Stomach (tissue), 19 donors: ENCODE data around the gene CENPP. TPM values are rescaled to one million over a fixed set of nuclear protein-coding genes. Genes with fewer than 3 reads are reported as not detected.
A peak's percentile ranks its signal among the peaks of the same experiment; 100 is the strongest.

Source experiments
- DNase-seq, 2 donors: peaks; one replicate each; pipeline versions ENCODE4 v3.0.0 to v3.0.0-alpha.2; 2013 to 2019
- H3K27ac ChIP-seq, 5 donors: fragments of 200-600 bp in 4 of 5; sonication (generic) in 4 of 5; one replicate each; pipeline ENCODE4 v1.5.1; 2013 to 2019; ENCODE audit warnings: mild to moderate bottlenecking in 1 of 5, moderate library complexity in 1 of 5
- H3K27me3 ChIP-seq, 3 donors: fragments of 200-600 bp; sonication (generic); one replicate each; pipeline ENCODE4 v1.5.1; 2017 to 2019; ENCODE audit warnings: mixed run types in 1 of 3
- H3K36me3 ChIP-seq, 4 donors: fragments of 200-600 bp; sonication (generic); 1 replicate in 3 of 4; 2 replicates in 1 of 4; pipeline ENCODE4 v1.5.1; 2016 to 2019
- H3K4me1 ChIP-seq, 4 donors: fragments of 200-600 bp; sonication (generic); one replicate each; pipeline ENCODE4 v1.5.1; 2016 to 2019
- H3K4me3 ChIP-seq, 4 donors: fragments of 200-600 bp; sonication (generic) in 3 of 4; one replicate each; pipeline ENCODE4 v1.5.1; 2016 to 2019; ENCODE audit warnings: mild to moderate bottlenecking in 1 of 4
- H3K9me3 ChIP-seq, 4 donors: fragments of 200-600 bp; sonication (generic); one replicate each; pipeline ENCODE4 v1.5.1; 2016 to 2019
- CTCF ChIP-seq, 7 experiments: fragments of 450-650 bp in 4 of 7; fragments of 200-600 bp in 3 of 7; sonication (generic) in 3 of 7; IDR thresholded peaks; one replicate each; pipeline ENCODE4 v1.5.1; 2016 to 2019; ENCODE audit warnings: antibody characterized with exemption in 7 of 7, control low read depth in 2 of 7, mild to moderate bottlenecking in 1 of 7
- EP300 ChIP-seq: sonication (generic); formaldehyde crosslinking; IDR thresholded peaks from one replicate; pipeline ENCODE4 v1.6.1; 2017; ENCODE audit warnings: antibody characterized with exemption
- POLR2A ChIP-seq, 4 donors: fragments of 450-650 bp; IDR thresholded peaks; one replicate each; pipeline ENCODE4 v1.6.1; 2016; ENCODE audit warnings: antibody characterized with exemption in 4 of 4, control low read depth in 2 of 4, mild to moderate bottlenecking in 1 of 4, moderate library complexity in 1 of 4
- POLR2AphosphoS5 ChIP-seq, 3 donors: sonication (generic); formaldehyde crosslinking; IDR thresholded peaks; one replicate each; pipeline ENCODE4 v1.6.1; 2016; ENCODE audit warnings: antibody characterized with exemption in 3 of 3
- WGBS, 5 donors: extraction: QIAGEN DNeasy Blood & Tissue Kit in 3 of 5; methylation state at CpG; one replicate each; pipeline versions ENCODE4 v1.1.5 to v1.1.7; 2013 to 2018; 5-methylcytosine and 5-hydroxymethylcytosine counted together
- intact Hi-C: fragments of 100-400 bp; cut with DNase I; formaldehyde crosslinking; loops from one replicate; pipeline ENCODE4 v1.15.1; 2023; ENCODE audit warnings: low total_unique reads
- long read RNA-seq, 10 donors: transcript quantifications; one replicate each; lab custom pipeline, GENCODE V29; 2026
- polyA plus RNA-seq, 3 donors: library from polyadenylated mRNA; stranded (reverse); fragments of 200-250 nt; gene quantifications; one replicate each; pipeline ENCODE4 v1.2.3, GENCODE V29; 2013
- total RNA-seq, 5 donors: library from RNA; depleted of rRNA; stranded (reverse); fragments of >200 nt; gene quantifications; one replicate each; pipeline versions ENCODE4 v1.1.0 to v1.2.3, GENCODE V29; 2014 to 2016
- donor health status: healthy with polysubstance abuse.
- donor health status: Bipolar disorder and iron deficiency.
- donor health status: healthy.

Gene CENPP
- total RNA-seq (10 to 100 TPM in 2 of 5 donors, 1 to 10 TPM in 3; 1.3 to 37.9 (median 6.4) TPM), polyA plus RNA-seq (1 to 10 TPM; 1.4 to 2.9 (median 2.4) TPM)
- long read RNA-seq, donor 1: 0 reads
- long read RNA-seq, donor 2: 0 reads
- long read RNA-seq, donor 3, partial matches to known transcripts: 0 of 29 reads
- long read RNA-seq, donor 3, other reads (novel, unspliced or antisense): 28 of 29 reads
- long read RNA-seq, donor 4: 0 reads
- long read RNA-seq, donor 5, partial matches to known transcripts: 103 of 123 reads
- long read RNA-seq, donor 5, other reads (novel, unspliced or antisense): 18 of 123 reads
- long read RNA-seq, donor 6, partial matches to known transcripts: 275 of 311 reads
- long read RNA-seq, donor 6, other reads (novel, unspliced or antisense): 33 of 311 reads
- long read RNA-seq, donor 7: 0 reads
- long read RNA-seq, donor 8, partial matches to known transcripts: 0 of 1 reads
- long read RNA-seq, donor 8, other reads (novel, unspliced or antisense): 0 of 1 reads
- long read RNA-seq, donor 9, partial matches to known transcripts: 0 of 4 reads
- long read RNA-seq, donor 9, other reads (novel, unspliced or antisense): 0 of 4 reads
- long read RNA-seq, donor 10, partial matches to known transcripts: 0 of 1 reads
- long read RNA-seq, donor 10, other reads (novel, unspliced or antisense): 0 of 1 reads

GRCh38 chr9:92325269-92325990 is at the start of gene CENPP, which contains the start of gene NOL8:
Gene CENPP, plus strand, starts transcription at chr9:92325953.
Gene NOL8, minus strand, starts transcription at chr9:92325350. Its CDS starts 1,189 bp downstream, at chr9:92324161.
- DNase-seq: peak; percentile 82 to 96
- intact Hi-C loops: no loop called here
- WGBS, 5 donors: 0 to 1% (median 0%) methylated on average over 34 to 55 of the region's 55 CpGs

GRCh38 chr9:92276331-92277032 is 49.3 kb upstream of the CENPP start:
- no peaks in the 10 kb centered on the region for H3K9me3 ChIP-seq
- intact Hi-C loops: no loop called here
- DNase-seq: no peak
- no peak overlapping the region for H3K27ac ChIP-seq
- TF ChIP-seq CTCF (IDR thresholded peaks at IDR 0.05): no peak
- TF ChIP-seq POLR2AphosphoS5 (IDR thresholded peaks at IDR 0.05): no peak
- no peak for TF ChIP-seq POLR2A (IDR thresholded peaks at IDR 0.05)
- TF ChIP-seq EP300: no peak
- no peaks in the 10 kb centered on the region for H3K4me1 ChIP-seq
- no peak overlapping the region for H3K4me3 ChIP-seq
- no peaks in the 10 kb centered on the region for H3K27me3 ChIP-seq
- H3K36me3 ChIP-seq: peaks cover 51 to 100% (median 100%) of the 10 kb centered on the region in 4 donors
- 66 to 73% (median 70%) methylated on average over 11 of the region's 11 CpGs for WGBS, 5 donors

More at GRCh38 chr9:92325269-92325990, at the start of gene CENPP, which contains the start of gene NOL8:
- Histone ChIP-seq H3K4me3 (peak within 1 kb of the TSS; percentile 74 to 86 (median 84)), H3K9me3 (no peaks in the 10 kb centered on the region), H3K4me1 (peaks cover 10 to 51% (median 26%) of the 10 kb centered on the region in 4 donors), H3K36me3 (peaks cover 8 to 29% (median 28%) of the 10 kb centered on the region in 4 donors), H3K27ac (peak within 1 kb of the TSS; percentile 84 to 98 (median 94)), H3K27me3 (no peaks in the 10 kb centered on the region)
- TF ChIP-seq CTCF (IDR thresholded peaks at IDR 0.05) (no peak), POLR2AphosphoS5 (IDR thresholded peaks at IDR 0.05) (peak in 2 of 3 donors; percentile 1 to 67)

- intact Hi-C loops: no loop called here
- H3K4me3 ChIP-seq: no peak overlapping the region
- TF ChIP-seq CTCF (IDR thresholded peaks at IDR 0.05): no peak
- no peak overlapping the region for H3K27ac ChIP-seq
- peaks cover 47 to 100% (median 100%) of the 10 kb centered on the region in 4 donors for H3K36me3 ChIP-seq
- WGBS, 5 donors: 81 to 89% (median 88%) methylated on average over 2 of the region's 2 CpGs
- no peaks in the 10 kb centered on the region for H3K27me3 ChIP-seq
- H3K4me1 ChIP-seq: no peaks in the 10 kb centered on the region
- H3K9me3 ChIP-seq: no peaks in the 10 kb centered on the region
- no peak for DNase-seq
Measured at GRCh38 chr9:92278110-92278509, 47.6 kb upstream of the CENPP start.

- intact Hi-C loops: no loop called here
- no peak for DNase-seq
- H3K36me3 ChIP-seq: peaks cover 49 to 100% (median 100%) of the 10 kb centered on the region in 4 donors
Measured at GRCh38 chr9:92279302-92279701, 46.5 kb upstream of the CENPP start.

More at GRCh38 chr9:92279302-92279701, 46.5 kb upstream of the CENPP start:
- Histone ChIP-seq H3K4me3 (no peak overlapping the region), H3K9me3 (no peaks in the 10 kb centered on the region), H3K4me1 (no peaks in the 10 kb centered on the region), H3K27ac (no peak overlapping the region), H3K27me3 (no peaks in the 10 kb centered on the region)
- 42 to 70% (median 64%) methylated on average over 1 of the region's 1 CpG for WGBS, 5 donors
- TF ChIP-seq POLR2A (IDR thresholded peaks at IDR 0.05): no peak
- TF ChIP-seq CTCF (IDR thresholded peaks at IDR 0.05): no peak
- no peak for TF ChIP-seq EP300
- no peak for TF ChIP-seq POLR2AphosphoS5 (IDR thresholded peaks at IDR 0.05)
